Measurements from ENCODE around the gene ZBTB48. TPM values are rescaled to one million over a fixed set of nuclear protein-coding genes. Genes with fewer than 3 reads are reported as not detected.

The ZBTB48 gene
- total and polyA plus RNA-seq, 11 donors, result 6.4 to 23.1 (median 12.1) TPM

DNA sequence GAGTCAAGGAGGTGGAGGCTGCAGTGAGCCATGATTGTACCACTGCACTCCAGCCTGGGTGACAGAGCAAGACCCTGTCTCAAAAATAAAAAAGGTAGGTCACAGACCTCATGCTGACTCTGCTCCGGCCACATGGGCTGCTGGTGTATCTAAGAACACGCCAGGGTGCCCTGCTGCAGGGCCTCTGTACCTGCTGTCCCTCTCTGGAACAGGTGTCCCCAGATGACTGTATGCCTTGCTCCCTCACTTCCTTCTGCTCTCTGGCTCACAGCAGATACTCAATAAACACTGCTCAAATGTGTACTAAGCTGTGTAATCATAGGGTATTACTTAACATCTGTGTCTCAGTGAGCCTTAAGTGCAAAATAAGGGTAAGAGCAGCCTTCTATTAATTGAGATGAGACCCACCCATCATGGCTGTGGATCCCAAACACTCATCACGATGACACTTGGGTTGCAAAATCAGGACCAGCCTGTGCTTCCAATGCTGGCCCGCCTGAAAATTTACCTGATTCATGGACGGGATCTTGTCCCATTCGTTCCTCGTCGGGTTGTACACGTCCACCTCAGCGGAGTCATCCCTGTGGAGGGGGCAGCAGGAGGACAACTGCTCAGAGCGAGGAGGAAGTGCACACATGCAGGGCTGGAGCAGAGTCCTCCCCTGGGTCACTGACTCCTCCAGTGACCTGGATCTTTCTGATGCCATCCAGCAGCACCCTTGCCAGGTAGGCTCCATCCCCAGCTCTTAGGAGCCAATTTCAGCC lies 15.4 kb downstream of the ZBTB48 start:
- Histone ChIP-seq H3K27me3 (no peaks in the 10 kb centered on the region), H3K27ac (peak overlapping the region in 1 of 12 donors; percentile 98), H3K36me3 (peaks cover 0 to 92% (median 84%) of the 10 kb centered on the region in 9 donors), H3K4me3 (no peak overlapping the region), H3K9me3 (no peaks in the 10 kb centered on the region), H3K4me1 (peaks cover 6 to 97% (median 61%) of the 10 kb centered on the region in 12 donors)
- intact Hi-C loops (cut with DNase I), result no loop called here
- TF ChIP-seq, protein P1, sequence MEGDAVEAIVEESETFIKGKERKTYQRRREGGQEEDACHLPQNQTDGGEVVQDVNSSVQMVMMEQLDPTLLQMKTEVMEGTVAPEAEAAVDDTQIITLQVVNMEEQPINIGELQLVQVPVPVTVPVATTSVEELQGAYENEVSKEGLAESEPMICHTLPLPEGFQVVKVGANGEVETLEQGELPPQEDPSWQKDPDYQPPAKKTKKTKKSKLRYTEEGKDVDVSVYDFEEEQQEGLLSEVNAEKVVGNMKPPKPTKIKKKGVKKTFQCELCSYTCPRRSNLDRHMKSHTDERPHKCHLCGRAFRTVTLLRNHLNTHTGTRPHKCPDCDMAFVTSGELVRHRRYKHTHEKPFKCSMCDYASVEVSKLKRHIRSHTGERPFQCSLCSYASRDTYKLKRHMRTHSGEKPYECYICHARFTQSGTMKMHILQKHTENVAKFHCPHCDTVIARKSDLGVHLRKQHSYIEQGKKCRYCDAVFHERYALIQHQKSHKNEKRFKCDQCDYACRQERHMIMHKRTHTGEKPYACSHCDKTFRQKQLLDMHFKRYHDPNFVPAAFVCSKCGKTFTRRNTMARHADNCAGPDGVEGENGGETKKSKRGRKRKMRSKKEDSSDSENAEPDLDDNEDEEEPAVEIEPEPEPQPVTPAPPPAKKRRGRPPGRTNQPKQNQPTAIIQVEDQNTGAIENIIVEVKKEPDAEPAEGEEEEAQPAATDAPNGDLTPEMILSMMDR (IDR thresholded peaks at IDR 0.05), result no peak
- no peak for TF ChIP-seq POLR2A (IDR thresholded peaks at IDR 0.05)
- WGBS, 4 donors, result 84 to 94% (median 90%) methylated on average over 4 to 11 of the region's 11 CpGs
- DNase-seq, result no peak
- ATAC-seq, result no peak

DNA sequence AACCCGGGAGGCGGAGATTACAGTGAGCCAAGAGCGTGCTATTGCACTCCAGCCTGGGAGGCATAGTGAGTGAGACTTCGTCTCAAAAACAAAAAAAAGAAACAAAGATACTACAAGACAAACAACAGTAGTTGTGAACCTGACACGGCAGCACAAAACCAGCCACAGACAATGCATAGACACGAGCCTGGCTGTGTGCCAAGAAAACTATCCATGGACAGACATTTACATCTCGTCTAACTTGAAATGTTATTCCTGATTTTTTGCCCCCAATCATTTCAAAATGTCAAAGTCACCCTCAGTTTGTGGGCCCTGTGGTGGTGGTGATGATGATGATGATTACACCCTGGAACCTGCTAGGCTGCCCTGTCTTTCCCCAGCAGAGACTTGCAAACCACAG lies 16.6 kb downstream of the ZBTB48 start:
- Histone ChIP-seq H3K27me3 (no peaks in the 10 kb centered on the region), H3K36me3 (peaks cover 0 to 81% (median 73%) of the 10 kb centered on the region in 9 donors), H3K9me3 (no peaks in the 10 kb centered on the region), H3K4me1 (peaks cover 10 to 94% (median 60%) of the 10 kb centered on the region in 12 donors), H3K27ac (peak overlapping the region in 11 of 12 donors; percentile 42 to 100 (median 67)), H3K4me3 (peak overlapping the region in 6 of 12 donors; percentile 2 to 30 (median 4))
- DNase-seq, result no peak
- WGBS, 4 donors, result 54 to 60% (median 57%) methylated on average over 7 of the region's 7 CpGs
- no peak for ATAC-seq
- TF ChIP-seq, protein P1 (IDR thresholded peaks at IDR 0.05), result no peak
- no peak for TF ChIP-seq POLR2A (IDR thresholded peaks at IDR 0.05)
- intact Hi-C loops (cut with DNase I), result no loop called here

DNA sequence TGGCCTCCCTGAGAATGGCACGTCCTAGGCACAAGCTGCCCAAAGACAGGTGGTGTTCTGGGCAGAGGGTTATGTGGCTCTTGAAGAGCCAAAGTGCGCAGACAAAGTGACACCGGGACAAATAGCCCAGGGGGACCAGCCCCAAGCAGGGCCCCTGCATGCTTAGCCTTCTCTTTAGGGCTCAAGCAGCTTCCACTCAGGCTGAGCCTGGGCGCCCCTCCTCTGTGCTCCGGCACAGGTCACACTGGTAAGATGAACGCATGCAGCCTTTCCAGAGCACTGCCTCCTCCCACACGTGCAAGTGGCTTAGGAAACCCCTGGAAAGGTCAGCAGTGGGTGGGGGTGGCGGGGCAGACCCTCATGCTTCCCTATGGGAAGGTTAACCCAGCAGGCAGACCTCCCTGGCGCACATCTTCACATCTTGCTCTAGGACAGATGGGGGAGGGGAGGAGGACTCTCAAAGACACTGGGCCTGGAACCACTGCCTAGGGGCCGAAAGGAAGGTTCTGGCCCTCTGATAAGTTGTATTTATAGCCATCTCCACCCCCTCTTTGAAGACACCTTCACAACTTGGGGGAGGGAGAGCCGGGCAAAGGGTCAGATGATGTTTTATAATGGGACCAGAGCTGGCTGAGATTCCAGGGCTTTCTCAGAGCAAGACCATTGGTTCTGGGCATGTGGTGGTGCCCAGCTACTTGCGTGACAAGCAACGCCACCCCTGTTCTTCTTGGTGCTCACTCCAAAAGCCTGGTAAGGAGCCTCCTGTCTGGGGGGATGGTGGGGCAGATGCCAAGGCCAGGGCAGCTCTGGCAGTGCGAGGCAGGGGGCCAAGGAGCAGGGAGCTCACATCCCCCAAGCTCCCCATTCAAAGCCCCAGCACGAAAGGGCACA lies 17.3 kb downstream of the ZBTB48 start:
- TF ChIP-seq POLR2A (IDR thresholded peaks at IDR 0.05), result no peak
- TF ChIP-seq, protein P1 (IDR thresholded peaks at IDR 0.05), result no peak
- H3K27ac ChIP-seq, result peak overlapping the region in 11 of 12 donors; percentile 42 to 100 (median 67)
- no peaks in the 10 kb centered on the region for H3K27me3 ChIP-seq
- DNase-seq, result no peak
- H3K9me3 ChIP-seq, result no peaks in the 10 kb centered on the region
- peak in 3 of 4 donors; percentile 8 to 41 (median 9) for ATAC-seq
- H3K4me1 ChIP-seq, result peaks cover 10 to 86% (median 53%) of the 10 kb centered on the region in 12 donors
- H3K4me3 ChIP-seq, result peak overlapping the region in 7 of 12 donors; percentile 2 to 30 (median 4)
- H3K36me3 ChIP-seq, result peaks cover 0 to 73% (median 68%) of the 10 kb centered on the region in 9 donors
- WGBS, 4 donors, result 54 to 61% (median 57%) methylated on average over 13 to 15 of the region's 15 CpGs
- intact Hi-C loops (cut with DNase I), result no loop called here

DNA sequence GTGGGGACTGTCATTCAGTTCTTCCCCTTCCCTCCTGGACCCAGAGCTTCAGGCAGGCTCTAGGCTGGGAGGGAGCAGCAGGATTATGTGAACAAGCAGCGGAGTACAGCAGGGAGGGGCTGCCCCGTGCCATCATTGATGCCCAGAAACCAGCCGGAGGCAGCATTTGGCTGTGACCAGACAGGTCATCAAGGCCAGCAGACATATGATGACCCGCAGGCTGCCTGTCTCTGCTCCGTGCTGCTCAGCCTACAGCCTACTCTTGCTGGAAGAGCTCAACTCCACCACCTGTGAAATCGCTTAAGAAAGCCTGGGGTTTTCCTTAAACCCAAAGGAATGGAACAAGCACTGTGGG lies 18.0 kb downstream of the ZBTB48 start:
- no peak for ATAC-seq
- 64 to 71% (median 67%) methylated on average over 5 to 6 of the region's 6 CpGs for WGBS, 4 donors

More for the DNA sequence above, 18.0 kb downstream of the ZBTB48 start:
- intact Hi-C loops (cut with DNase I), result no loop called here
- H3K9me3 ChIP-seq, result no peaks in the 10 kb centered on the region
- TF ChIP-seq, protein P1 (IDR thresholded peaks at IDR 0.05), result no peak
- TF ChIP-seq POLR2A (IDR thresholded peaks at IDR 0.05), result no peak
- peak overlapping the region in 11 of 12 donors; percentile 15 to 100 (median 67) for H3K27ac ChIP-seq
- no peaks in the 10 kb centered on the region for H3K27me3 ChIP-seq
- no peak for DNase-seq
- peak overlapping the region in 2 of 12 donors; percentile 2 to 4 for H3K4me3 ChIP-seq
- peaks cover 0 to 67% (median 62%) of the 10 kb centered on the region in 9 donors for H3K36me3 ChIP-seq
- H3K4me1 ChIP-seq, result peaks cover 10 to 80% (median 49%) of the 10 kb centered on the region in 12 donors

Measured in heart left ventricle (tissue), 16 donors.